ENCODE data around the gene MAK. TPM values are rescaled to one million over a fixed set of nuclear protein-coding genes. Genes with fewer than 3 reads are reported as not detected.

MAK gene
- total and polyA plus RNA-seq, 4 donors = 0.02 to 0.26 (median 0.13) TPM

DNA sequence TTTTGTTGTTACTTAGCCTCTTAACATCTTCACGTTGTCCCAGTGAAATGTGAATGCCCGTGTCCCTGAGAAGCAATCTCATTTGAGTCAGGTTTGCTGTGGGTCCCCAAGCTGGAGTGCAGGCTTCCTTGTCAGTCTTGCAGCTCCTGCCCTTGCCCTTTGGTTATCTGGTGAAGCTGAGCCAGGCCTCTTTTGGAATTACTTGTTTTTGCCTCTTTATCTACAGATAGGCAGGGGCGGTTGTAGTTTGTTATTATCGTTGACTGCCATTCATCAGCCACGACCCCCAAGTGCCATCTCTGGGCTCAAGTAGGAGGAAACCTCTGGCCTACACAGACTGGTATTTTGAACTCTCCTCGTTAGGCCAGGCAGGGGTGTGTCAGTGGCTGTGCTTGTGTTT is 113.3 kb downstream of the MAK start (continued):
- TF ChIP-seq HNF4A (conservative IDR thresholded peaks at IDR 0.05) = no peak
- no peak for TF ChIP-seq EGR1 (IDR thresholded peaks at IDR 0.05; ENCODE audit: low read depth in 2 of 2)

DNA sequence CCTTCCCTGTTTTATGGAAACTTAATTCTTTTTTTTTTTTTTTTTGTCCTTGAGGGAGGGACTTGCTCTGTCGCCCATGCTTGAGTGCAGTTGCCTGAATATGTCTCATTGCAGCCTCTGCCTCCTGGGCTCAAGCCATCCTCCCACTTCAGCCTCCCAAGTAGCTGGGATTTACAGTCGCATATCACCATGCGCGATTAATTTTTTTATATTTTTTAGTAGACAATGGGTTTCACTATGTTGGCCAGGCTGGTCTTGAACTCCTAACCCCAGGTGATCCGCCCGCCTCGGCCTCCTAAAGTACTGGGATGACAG is 114.8 kb downstream of the MAK start:
- peaks cover 2 to 19% (median 14%) of the 10 kb centered on the region in 4 donors for H3K4me1 ChIP-seq (ENCODE audit: control insufficient read depth in 4 of 4, insufficient read depth in 4 of 4, low read length in 3 of 4)
- H3K4me3 ChIP-seq (ENCODE audit: low read depth in 1 of 3, low read length in 3 of 3) = peak overlapping the region; percentile 74 to 83 (median 78)
- no peak for DNase-seq (ENCODE audit: low spot score)
- WGBS = 24% methylated on average over 7 of the region's 7 CpGs
- H3K9me3 ChIP-seq (ENCODE audit: control insufficient read depth in 4 of 4, low read length in 3 of 4) = no peaks in the 10 kb centered on the region
- no peaks in the 10 kb centered on the region for H3K27me3 ChIP-seq (ENCODE audit: control insufficient read depth in 4 of 4, insufficient read depth in 4 of 4, low read length in 3 of 4)
- TF ChIP-seq, protein P1, sequence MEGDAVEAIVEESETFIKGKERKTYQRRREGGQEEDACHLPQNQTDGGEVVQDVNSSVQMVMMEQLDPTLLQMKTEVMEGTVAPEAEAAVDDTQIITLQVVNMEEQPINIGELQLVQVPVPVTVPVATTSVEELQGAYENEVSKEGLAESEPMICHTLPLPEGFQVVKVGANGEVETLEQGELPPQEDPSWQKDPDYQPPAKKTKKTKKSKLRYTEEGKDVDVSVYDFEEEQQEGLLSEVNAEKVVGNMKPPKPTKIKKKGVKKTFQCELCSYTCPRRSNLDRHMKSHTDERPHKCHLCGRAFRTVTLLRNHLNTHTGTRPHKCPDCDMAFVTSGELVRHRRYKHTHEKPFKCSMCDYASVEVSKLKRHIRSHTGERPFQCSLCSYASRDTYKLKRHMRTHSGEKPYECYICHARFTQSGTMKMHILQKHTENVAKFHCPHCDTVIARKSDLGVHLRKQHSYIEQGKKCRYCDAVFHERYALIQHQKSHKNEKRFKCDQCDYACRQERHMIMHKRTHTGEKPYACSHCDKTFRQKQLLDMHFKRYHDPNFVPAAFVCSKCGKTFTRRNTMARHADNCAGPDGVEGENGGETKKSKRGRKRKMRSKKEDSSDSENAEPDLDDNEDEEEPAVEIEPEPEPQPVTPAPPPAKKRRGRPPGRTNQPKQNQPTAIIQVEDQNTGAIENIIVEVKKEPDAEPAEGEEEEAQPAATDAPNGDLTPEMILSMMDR (IDR thresholded peaks at IDR 0.05; ENCODE audit: low read depth, low read length, missing input control) = no peak
- no peak for TF ChIP-seq HNF4G (IDR thresholded peaks at IDR 0.05)
- TF ChIP-seq, protein P2, sequence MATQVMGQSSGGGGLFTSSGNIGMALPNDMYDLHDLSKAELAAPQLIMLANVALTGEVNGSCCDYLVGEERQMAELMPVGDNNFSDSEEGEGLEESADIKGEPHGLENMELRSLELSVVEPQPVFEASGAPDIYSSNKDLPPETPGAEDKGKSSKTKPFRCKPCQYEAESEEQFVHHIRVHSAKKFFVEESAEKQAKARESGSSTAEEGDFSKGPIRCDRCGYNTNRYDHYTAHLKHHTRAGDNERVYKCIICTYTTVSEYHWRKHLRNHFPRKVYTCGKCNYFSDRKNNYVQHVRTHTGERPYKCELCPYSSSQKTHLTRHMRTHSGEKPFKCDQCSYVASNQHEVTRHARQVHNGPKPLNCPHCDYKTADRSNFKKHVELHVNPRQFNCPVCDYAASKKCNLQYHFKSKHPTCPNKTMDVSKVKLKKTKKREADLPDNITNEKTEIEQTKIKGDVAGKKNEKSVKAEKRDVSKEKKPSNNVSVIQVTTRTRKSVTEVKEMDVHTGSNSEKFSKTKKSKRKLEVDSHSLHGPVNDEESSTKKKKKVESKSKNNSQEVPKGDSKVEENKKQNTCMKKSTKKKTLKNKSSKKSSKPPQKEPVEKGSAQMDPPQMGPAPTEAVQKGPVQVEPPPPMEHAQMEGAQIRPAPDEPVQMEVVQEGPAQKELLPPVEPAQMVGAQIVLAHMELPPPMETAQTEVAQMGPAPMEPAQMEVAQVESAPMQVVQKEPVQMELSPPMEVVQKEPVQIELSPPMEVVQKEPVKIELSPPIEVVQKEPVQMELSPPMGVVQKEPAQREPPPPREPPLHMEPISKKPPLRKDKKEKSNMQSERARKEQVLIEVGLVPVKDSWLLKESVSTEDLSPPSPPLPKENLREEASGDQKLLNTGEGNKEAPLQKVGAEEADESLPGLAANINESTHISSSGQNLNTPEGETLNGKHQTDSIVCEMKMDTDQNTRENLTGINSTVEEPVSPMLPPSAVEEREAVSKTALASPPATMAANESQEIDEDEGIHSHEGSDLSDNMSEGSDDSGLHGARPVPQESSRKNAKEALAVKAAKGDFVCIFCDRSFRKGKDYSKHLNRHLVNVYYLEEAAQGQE (IDR thresholded peaks at IDR 0.05) = no peak
- TF ChIP-seq YY1 (IDR thresholded peaks at IDR 0.05) = no peak
- TF ChIP-seq RXRA (IDR thresholded peaks at IDR 0.05) = no peak
- TF ChIP-seq, protein P3, sequence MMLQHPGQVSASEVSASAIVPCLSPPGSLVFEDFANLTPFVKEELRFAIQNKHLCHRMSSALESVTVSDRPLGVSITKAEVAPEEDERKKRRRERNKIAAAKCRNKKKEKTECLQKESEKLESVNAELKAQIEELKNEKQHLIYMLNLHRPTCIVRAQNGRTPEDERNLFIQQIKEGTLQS (IDR thresholded peaks at IDR 0.05) = no peak
- TF ChIP-seq, protein P4, sequence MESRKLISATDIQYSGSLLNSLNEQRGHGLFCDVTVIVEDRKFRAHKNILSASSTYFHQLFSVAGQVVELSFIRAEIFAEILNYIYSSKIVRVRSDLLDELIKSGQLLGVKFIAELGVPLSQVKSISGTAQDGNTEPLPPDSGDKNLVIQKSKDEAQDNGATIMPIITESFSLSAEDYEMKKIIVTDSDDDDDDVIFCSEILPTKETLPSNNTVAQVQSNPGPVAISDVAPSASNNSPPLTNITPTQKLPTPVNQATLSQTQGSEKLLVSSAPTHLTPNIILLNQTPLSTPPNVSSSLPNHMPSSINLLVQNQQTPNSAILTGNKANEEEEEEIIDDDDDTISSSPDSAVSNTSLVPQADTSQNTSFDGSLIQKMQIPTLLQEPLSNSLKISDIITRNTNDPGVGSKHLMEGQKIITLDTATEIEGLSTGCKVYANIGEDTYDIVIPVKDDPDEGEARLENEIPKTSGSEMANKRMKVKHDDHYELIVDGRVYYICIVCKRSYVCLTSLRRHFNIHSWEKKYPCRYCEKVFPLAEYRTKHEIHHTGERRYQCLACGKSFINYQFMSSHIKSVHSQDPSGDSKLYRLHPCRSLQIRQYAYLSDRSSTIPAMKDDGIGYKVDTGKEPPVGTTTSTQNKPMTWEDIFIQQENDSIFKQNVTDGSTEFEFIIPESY (IDR thresholded peaks at IDR 0.05) = no peak
- TF ChIP-seq TAF1 (conservative IDR thresholded peaks at IDR 0.05) = no peak
- TF ChIP-seq, protein P5, sequence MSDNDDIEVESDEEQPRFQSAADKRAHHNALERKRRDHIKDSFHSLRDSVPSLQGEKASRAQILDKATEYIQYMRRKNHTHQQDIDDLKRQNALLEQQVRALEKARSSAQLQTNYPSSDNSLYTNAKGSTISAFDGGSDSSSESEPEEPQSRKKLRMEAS (IDR thresholded peaks at IDR 0.05) = no peak
- TF ChIP-seq RAD21 (IDR thresholded peaks at IDR 0.05) = no peak
- TF ChIP-seq EGR1 (IDR thresholded peaks at IDR 0.05; ENCODE audit: low read depth in 2 of 2) = no peak
- TF ChIP-seq JUND (IDR thresholded peaks at IDR 0.05) = no peak
- TF ChIP-seq FOXA2 (IDR thresholded peaks at IDR 0.05) = no peak
- TF ChIP-seq GABPA (IDR thresholded peaks at IDR 0.05 in 1 of 2, conservative IDR thresholded peaks at IDR 0.05 in 1 of 2) = no peak
- TF ChIP-seq FOXA1 (IDR thresholded peaks at IDR 0.05) = no peak
- peak overlapping the region in 1 of 2 donors; percentile 77 for H3K27ac ChIP-seq (ENCODE audit: low read depth in 1 of 2, low read length in 2 of 2)
- peak overlapping the region; percentile 76 to 82 for H3K9ac ChIP-seq (ENCODE audit: low read depth in 1 of 2, low read length in 2 of 2)
- H3K36me3 ChIP-seq (ENCODE audit: control insufficient read depth in 4 of 4, insufficient read depth in 3 of 4, low read depth in 1 of 4, low read length in 3 of 4) = peaks cover 1 to 14% (median 10%) of the 10 kb centered on the region in 4 donors

Measured in liver (tissue), 9 donors.